Liver (tissue), 3 donors: ENCODE data around the gene UBA7.
A peak's percentile ranks its signal among the peaks of the same experiment; 100 is the strongest.

Experiments used
- EGR1 ChIP-seq, 2 donors: IDR thresholded peaks; 2 replicates each; pipeline ENCODE4 v1.6.1; 2016 to 2018; ENCODE audit warnings: antibody characterized with exemption in 2 of 2, low read depth in 2 of 2
- FOXA2 ChIP-seq: IDR thresholded peaks from 2 replicates; pipeline ENCODE4 v1.6.1; 2016; ENCODE audit warnings: antibody characterized with exemption
- GABPA ChIP-seq, 2 donors: IDR thresholded peaks in 1 of 2; conservative IDR thresholded peaks in 1 of 2; 2 replicates each; pipeline ENCODE4 v1.6.1; 2016; ENCODE audit warnings: antibody characterized with exemption in 2 of 2, mild to moderate bottlenecking in 1 of 2, moderate library complexity in 1 of 2
- NR2F2 ChIP-seq: IDR thresholded peaks from 2 replicates; pipeline ENCODE4 v1.6.1; 2016; ENCODE audit warnings: antibody characterized with exemption
- RAD21 ChIP-seq, 2 donors: IDR thresholded peaks; 2 replicates each; pipeline ENCODE4 v1.6.1; 2016; ENCODE audit warnings: antibody characterized with exemption in 2 of 2, mild to moderate bottlenecking in 2 of 2
- SP1 ChIP-seq: IDR thresholded peaks from 2 replicates; pipeline ENCODE4 v1.6.1; 2018; ENCODE audit warnings: antibody characterized with exemption, mild to moderate bottlenecking
- TAF1 ChIP-seq: conservative IDR thresholded peaks from 2 replicates; pipeline ENCODE4 v1.6.1; 2016; ENCODE audit warnings: antibody characterized with exemption, mild to moderate bottlenecking
- YY1 ChIP-seq: IDR thresholded peaks from 2 replicates; pipeline ENCODE4 v1.6.1; 2016; ENCODE audit warnings: antibody characterized with exemption, mild to moderate bottlenecking
- TF ChIP-seq, protein P1 (sequence below): IDR thresholded peaks from 2 replicates; pipeline ENCODE4 v1.6.1; 2016; ENCODE audit warnings: antibody characterized with exemption, mild to moderate bottlenecking
- TF ChIP-seq, protein P2 (sequence below): fragments of 150-350 bp; IDR thresholded peaks from 2 replicates; pipeline ENCODE4 v1.5.1; 2017; ENCODE audit warnings: improper control_type of control experiment, low read depth, low read length; ENCODE audit not compliant: missing input control
- TF ChIP-seq, protein P3 (sequence below): IDR thresholded peaks from 2 replicates; pipeline ENCODE4 v1.6.1; 2016; ENCODE audit warnings: antibody characterized with exemption
- TF ChIP-seq, protein P4 (sequence below): IDR thresholded peaks from 2 replicates; pipeline ENCODE4 v1.6.1; 2016; ENCODE audit warnings: antibody characterized with exemption
- donor health status: healthy.
- donor health status: healthy.

DNA sequence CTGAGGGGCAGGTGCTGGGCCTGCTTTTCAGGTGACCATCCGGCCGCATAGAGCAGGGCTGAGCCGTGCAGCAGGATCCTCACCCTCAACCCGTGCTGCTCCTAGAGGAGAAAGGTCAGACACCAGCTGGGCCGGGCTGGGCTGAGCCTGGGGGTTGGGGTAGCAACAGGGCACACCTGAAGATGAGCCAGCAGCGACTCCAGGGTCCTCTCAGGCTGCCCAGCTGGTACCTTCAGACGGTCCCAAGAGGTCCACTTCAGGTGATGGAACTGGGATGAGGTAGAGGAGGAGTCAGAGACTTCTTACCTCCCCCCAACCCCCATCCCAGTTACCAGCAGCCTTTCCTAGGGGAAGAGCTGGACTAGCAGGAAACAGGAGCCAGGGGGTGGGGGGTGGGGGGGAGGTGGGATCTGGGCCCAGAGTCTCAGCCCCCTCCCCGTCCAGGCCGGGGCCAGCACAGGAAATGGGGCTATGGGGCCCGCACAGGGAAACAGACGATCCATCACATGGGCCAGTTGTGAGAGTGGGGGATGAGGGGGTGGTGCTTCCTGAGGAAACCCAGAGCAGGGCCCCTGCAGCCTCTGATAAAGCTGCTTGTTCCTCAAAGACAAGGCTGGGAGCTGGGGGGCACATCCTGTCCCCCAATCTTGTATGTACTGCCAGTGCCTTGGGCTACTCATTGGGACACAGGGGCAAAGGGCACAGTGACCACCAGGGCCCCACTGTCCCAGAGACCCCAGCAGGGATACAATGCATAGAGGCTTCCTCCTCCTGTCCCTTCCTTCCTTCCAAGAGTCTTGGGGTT is 7.7 kb downstream of the UBA7 start:
- TF ChIP-seq EGR1 (IDR thresholded peaks at IDR 0.05; ENCODE audit: low read depth in 2 of 2) (no peak), RAD21 (IDR thresholded peaks at IDR 0.05) (no peak), SP1 (no peak), YY1 (no peak), TAF1 (no peak), NR2F2 (peak; percentile 72), GABPA (IDR thresholded peaks at IDR 0.05 in 1 of 2, conservative IDR thresholded peaks at IDR 0.05 in 1 of 2) (no peak), FOXA2 (no peak)
- TF ChIP-seq, protein P1, sequence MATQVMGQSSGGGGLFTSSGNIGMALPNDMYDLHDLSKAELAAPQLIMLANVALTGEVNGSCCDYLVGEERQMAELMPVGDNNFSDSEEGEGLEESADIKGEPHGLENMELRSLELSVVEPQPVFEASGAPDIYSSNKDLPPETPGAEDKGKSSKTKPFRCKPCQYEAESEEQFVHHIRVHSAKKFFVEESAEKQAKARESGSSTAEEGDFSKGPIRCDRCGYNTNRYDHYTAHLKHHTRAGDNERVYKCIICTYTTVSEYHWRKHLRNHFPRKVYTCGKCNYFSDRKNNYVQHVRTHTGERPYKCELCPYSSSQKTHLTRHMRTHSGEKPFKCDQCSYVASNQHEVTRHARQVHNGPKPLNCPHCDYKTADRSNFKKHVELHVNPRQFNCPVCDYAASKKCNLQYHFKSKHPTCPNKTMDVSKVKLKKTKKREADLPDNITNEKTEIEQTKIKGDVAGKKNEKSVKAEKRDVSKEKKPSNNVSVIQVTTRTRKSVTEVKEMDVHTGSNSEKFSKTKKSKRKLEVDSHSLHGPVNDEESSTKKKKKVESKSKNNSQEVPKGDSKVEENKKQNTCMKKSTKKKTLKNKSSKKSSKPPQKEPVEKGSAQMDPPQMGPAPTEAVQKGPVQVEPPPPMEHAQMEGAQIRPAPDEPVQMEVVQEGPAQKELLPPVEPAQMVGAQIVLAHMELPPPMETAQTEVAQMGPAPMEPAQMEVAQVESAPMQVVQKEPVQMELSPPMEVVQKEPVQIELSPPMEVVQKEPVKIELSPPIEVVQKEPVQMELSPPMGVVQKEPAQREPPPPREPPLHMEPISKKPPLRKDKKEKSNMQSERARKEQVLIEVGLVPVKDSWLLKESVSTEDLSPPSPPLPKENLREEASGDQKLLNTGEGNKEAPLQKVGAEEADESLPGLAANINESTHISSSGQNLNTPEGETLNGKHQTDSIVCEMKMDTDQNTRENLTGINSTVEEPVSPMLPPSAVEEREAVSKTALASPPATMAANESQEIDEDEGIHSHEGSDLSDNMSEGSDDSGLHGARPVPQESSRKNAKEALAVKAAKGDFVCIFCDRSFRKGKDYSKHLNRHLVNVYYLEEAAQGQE: no peak
- TF ChIP-seq, protein P2, sequence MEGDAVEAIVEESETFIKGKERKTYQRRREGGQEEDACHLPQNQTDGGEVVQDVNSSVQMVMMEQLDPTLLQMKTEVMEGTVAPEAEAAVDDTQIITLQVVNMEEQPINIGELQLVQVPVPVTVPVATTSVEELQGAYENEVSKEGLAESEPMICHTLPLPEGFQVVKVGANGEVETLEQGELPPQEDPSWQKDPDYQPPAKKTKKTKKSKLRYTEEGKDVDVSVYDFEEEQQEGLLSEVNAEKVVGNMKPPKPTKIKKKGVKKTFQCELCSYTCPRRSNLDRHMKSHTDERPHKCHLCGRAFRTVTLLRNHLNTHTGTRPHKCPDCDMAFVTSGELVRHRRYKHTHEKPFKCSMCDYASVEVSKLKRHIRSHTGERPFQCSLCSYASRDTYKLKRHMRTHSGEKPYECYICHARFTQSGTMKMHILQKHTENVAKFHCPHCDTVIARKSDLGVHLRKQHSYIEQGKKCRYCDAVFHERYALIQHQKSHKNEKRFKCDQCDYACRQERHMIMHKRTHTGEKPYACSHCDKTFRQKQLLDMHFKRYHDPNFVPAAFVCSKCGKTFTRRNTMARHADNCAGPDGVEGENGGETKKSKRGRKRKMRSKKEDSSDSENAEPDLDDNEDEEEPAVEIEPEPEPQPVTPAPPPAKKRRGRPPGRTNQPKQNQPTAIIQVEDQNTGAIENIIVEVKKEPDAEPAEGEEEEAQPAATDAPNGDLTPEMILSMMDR: no peak
- TF ChIP-seq, protein P3, sequence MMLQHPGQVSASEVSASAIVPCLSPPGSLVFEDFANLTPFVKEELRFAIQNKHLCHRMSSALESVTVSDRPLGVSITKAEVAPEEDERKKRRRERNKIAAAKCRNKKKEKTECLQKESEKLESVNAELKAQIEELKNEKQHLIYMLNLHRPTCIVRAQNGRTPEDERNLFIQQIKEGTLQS: no peak
- TF ChIP-seq, protein P4, sequence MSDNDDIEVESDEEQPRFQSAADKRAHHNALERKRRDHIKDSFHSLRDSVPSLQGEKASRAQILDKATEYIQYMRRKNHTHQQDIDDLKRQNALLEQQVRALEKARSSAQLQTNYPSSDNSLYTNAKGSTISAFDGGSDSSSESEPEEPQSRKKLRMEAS: no peak
